ENCODE data around the gene PCDH15.

Gene PCDH15

GRCh38 chr10:53839440-53840039 is 961.5 kb downstream of the PCDH15 start:
- peak; percentile 95 for FAIRE-seq

DNA sequence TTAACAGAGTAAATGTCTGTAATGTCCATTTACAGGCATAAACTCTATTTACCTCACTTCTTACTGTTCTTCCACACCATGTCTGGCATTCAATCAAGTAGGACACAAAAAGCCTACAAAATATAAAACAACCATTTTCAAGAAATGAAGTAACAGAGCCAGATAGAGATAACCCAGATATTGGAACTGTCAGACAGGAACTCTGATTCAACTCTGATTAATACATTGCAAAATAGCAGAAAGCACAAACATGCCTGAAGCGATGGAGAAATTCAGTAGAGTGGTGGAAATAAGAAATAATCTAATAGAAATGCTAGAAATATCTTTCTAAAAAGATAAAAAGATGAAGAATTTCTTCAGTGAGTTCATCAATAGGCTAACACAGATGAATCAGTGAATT is 964.4 kb downstream of the PCDH15 start:
- no peak for FAIRE-seq

DNA sequence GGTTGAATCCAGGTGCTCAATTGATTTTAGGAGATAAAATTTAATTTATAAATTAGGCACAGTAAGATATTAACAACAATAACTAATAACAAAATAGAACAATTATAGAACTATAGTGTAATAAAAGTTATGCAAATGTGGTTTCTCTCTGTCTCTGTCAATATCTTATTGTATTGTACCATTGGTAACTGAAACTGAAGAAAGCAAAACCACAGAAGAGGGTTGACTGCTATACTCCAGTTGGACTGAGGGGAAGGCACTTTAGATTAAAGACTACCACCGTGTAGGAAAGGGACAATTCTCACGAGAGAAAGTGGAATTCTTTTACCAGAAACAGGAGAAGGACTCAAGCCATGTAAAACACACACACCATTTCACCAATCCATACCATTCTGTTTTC is 967.1 kb downstream of the PCDH15 start:
- FAIRE-seq = no peak

- no peak for FAIRE-seq
Measured at GRCh38 chr10:53827261-53827660, 973.8 kb downstream of the PCDH15 start.

- no peak for FAIRE-seq
Measured at GRCh38 chr10:53808677-53809372, 992.2 kb downstream of the PCDH15 start.

GRCh38 chr10:53786236-53786900 is 1014.7 kb downstream of the PCDH15 start:
- no peak for FAIRE-seq

- FAIRE-seq = no peak
Measured at GRCh38 chr10:53771701-53772100, 1029.3 kb downstream of the PCDH15 start.

- FAIRE-seq = no peak
Measured at GRCh38 chr10:53770903-53771302, 1030.1 kb downstream of the PCDH15 start.

GRCh38 chr10:53765311-53765710 is 1035.7 kb downstream of the PCDH15 start:
- FAIRE-seq = no peak

DNA sequence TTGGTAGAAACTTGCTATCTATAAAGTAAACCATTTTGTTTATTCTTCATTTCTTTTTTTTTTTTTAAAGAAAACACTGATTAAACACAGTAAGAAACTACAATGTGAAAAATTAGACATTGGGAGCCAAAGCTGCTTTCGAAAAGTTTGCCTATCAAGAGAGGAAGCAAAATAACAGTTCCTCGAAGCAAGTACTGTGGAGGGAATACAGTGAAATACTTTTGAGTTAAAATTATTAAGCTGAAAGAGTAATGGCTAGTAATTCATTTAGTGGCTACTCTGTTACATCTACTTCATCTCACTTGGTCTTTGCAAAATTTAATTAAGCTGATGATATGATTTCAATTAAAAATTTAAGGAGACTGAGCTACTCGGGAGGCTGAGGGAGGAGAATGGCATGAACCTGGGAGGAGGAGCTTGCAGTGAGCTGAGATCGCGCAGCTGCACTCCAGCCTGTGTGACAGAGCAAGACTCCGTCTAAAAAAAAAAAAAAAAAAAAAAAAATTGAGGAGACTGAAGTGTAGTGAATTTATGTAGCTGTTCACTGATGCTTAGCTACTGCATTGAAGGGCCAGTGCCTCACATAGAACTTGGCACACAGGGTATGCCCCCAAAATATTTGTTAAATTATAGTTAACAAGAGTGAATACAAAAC is 1046.3 kb downstream of the PCDH15 start:
- FAIRE-seq = no peak

All from TTC549 (cell line).